Activated T-cell treated with anti-CD3 and anti-CD28 coated beads, Interleukin-2, amount 50 U/mL, for 1 hour (primary cell): Measurements from ENCODE around the gene GAGE10.
"Not testable (repeated sequence)": the region's sequence is repeated elsewhere in the genome, so short reads cannot be mapped to it uniquely, and the experiment has no call there.

Experiments used
- DNase-seq: peaks from one replicate; pipeline ENCODE4 v3.0.0-alpha.2; 2020

The GAGE10 gene

DNA sequence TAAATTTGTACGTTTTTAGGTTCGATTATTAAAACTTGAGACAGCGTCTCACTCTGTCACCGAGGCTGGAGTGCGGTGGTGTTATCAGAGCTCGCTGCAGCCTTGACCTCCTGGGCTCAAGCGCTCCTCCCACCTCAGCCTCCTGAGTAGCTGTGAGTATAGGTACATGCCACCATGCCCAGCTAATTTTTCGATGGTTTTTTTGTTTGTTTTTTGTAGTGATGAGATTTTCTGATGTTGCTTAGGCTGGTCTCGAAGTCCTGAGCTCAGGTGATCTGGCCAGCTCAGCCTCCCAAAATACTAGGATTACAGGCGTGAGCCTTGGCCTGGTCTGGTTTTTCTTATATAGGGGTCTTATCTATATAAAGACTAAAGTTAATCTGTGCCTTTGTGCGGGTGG, 27.0 kb downstream of the GAGE10 start:
- not testable (repeated sequence) for DNase-seq

- DNase-seq, result not testable (repeated sequence)
These were observed 27.8 kb downstream of the GAGE10 start, which contains the start of gene GAGE13 for GRCh38 chrX:49331282-49331681. Gene GAGE13, plus strand, starts transcription at chrX:49331582. Its CDS starts 1,156 bp downstream, at chrX:49332738.

GRCh38 chrX:49331841-49332240, 28.4 kb downstream of the GAGE10 start:
- peak; percentile 40 for DNase-seq

GRCh38 chrX:49341449-49341848, 38.0 kb downstream of the GAGE10 start:
- not testable (repeated sequence) for DNase-seq

DNA sequence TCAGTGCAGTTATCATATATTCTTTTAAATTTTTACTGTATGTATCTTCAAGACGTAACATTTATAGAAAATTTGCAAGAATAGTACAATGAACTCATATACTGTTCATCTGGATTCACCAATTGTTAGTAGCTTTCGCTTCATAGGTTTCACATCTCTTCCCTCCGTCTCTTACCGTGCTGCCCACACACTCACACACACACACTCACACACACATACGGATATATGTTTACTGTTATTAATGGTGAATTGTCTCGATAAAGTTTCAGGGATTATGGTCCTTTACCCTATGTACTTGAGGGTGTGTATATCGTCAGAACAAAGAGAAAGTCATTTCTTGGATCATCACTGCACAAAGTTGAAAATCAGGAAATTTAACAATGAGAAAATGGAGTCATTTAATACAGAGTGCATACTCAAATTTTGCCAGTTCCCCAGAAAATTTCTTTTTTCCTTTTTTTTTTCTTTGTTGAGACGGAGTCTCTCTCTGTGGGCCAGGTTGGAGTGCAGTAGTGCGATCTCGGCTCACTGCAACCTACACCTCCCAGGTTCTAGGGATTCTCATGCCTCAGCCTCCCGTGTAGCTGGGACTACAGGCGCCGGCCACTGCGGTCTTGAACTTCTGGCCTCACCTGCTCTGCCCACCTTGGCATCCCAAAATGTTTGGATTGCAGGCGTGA, 41.2 kb downstream of the GAGE10 start:
- DNase-seq, result not testable (repeated sequence)

GRCh38 chrX:49345402-49345801, 42.0 kb downstream of the GAGE10 start:
- not testable (repeated sequence) for DNase-seq

DNA sequence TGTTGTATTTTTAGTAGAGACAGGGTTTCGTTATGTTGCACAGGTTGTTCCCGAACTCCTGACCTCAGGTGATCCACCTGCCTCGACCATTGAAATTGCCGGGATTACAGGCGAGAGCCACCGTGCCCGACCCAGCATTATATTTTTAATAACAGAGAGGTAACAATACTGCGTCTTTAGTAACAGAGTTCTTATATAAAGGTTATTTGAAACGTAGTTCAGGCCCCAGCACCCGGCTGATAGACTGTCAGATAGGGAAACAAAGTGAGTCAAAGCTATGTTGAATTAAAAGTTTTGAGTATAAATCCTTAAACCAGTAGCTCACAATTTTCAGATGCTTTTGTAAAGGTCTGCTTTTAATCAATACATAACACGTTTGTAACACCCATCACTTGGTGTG, 42.7 kb downstream of the GAGE10 start:
- not testable (repeated sequence) for DNase-seq
